Keratinocyte (primary cell): ENCODE measurements around the gene DOC2A.

ENCODE experiments used
- EZH2 ChIP-seq: IDR thresholded peaks from one replicate; pipeline ENCODE4 v1.6.1; 2012; ENCODE audit warnings: inconsistent platforms, mild to moderate bottlenecking, low read length, moderate library complexity
- TF ChIP-seq, protein P1 (sequence below), 3 experiments: IDR thresholded peaks in 1 of 3; conservative IDR thresholded peaks in 1 of 3; optimal IDR thresholded peaks in 1 of 3; 2 replicates in 2 of 3; 3 replicates in 1 of 3; pipeline versions ENCODE3 to v1.5.1; 2011; ENCODE audit warnings: low read length in 3 of 3, mild to moderate bottlenecking in 3 of 3, moderate library complexity in 2 of 3, control low read depth in 1 of 3, inconsistent platforms in 1 of 3; ENCODE audit not compliant: insufficient read depth in 2 of 3; ENCODE audit errors: extremely low read depth in 1 of 3

- TF ChIP-seq, protein P1, sequence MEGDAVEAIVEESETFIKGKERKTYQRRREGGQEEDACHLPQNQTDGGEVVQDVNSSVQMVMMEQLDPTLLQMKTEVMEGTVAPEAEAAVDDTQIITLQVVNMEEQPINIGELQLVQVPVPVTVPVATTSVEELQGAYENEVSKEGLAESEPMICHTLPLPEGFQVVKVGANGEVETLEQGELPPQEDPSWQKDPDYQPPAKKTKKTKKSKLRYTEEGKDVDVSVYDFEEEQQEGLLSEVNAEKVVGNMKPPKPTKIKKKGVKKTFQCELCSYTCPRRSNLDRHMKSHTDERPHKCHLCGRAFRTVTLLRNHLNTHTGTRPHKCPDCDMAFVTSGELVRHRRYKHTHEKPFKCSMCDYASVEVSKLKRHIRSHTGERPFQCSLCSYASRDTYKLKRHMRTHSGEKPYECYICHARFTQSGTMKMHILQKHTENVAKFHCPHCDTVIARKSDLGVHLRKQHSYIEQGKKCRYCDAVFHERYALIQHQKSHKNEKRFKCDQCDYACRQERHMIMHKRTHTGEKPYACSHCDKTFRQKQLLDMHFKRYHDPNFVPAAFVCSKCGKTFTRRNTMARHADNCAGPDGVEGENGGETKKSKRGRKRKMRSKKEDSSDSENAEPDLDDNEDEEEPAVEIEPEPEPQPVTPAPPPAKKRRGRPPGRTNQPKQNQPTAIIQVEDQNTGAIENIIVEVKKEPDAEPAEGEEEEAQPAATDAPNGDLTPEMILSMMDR (optimal IDR thresholded peaks at IDR 0.05 in 1 of 3, IDR thresholded peaks at IDR 0.05 in 1 of 3, conservative IDR thresholded peaks at IDR 0.05 in 1 of 3; ENCODE audit: extremely low read depth in 1 of 3, insufficient read depth in 2 of 3, low read length in 3 of 3), result no peak
- TF ChIP-seq EZH2, result no peak
Measured at GRCh38 chr16:29990034-29990433, 20.8 kb downstream of the DOC2A start.
